GM10266 (cell line): Measurements from ENCODE around the gene TRPM2.

Source experiments
- DNase-seq: peaks from one replicate; pipeline ENCODE4 v3.0.0; 2012; ENCODE audit errors: extremely low spot score
- TF ChIP-seq, protein P1 (sequence below): IDR thresholded peaks from 2 replicates; pipeline ENCODE4 v1.5.1; 2012; ENCODE audit warnings: mild to moderate bottlenecking, low read depth; ENCODE audit not compliant: control insufficient read depth, insufficient read depth; ENCODE audit errors: missing control alignments

TRPM2 gene

DNA sequence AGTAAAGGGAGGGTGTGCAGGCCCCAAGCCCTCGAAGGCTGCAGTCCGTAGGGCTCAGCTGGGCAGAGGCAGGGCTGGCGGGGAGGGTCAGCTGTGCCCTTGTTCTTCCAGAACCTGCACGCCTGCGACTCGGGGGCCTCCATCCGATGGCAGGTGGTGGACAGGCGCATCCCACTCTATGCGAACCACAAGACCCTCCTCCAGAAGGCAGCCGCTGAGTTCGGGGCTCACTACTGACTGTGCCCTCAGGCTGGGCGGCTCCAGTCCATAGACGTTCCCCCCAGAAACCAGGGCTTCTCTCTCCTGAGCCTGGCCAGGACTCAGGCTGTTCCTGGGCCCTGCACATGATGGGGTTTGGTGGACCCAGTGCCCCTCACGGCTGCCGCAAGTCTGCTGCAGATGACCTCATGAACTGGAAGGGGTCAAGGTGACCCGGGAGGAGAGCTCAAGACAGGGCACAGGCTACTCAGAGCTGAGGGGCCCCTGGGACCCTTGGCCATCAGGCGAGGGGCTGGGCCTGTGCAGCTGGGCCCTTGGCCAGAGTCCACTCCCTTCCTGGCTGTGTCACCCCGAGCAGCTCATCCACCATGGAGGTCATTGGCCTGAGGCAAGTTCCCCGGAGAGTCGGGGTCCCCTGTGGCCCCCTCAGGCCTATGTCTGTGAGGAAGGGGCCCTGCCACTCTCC lies 88.3 kb downstream of the TRPM2 start:
- no peak for DNase-seq
- TF ChIP-seq, protein P1, sequence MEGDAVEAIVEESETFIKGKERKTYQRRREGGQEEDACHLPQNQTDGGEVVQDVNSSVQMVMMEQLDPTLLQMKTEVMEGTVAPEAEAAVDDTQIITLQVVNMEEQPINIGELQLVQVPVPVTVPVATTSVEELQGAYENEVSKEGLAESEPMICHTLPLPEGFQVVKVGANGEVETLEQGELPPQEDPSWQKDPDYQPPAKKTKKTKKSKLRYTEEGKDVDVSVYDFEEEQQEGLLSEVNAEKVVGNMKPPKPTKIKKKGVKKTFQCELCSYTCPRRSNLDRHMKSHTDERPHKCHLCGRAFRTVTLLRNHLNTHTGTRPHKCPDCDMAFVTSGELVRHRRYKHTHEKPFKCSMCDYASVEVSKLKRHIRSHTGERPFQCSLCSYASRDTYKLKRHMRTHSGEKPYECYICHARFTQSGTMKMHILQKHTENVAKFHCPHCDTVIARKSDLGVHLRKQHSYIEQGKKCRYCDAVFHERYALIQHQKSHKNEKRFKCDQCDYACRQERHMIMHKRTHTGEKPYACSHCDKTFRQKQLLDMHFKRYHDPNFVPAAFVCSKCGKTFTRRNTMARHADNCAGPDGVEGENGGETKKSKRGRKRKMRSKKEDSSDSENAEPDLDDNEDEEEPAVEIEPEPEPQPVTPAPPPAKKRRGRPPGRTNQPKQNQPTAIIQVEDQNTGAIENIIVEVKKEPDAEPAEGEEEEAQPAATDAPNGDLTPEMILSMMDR: no peak

DNA sequence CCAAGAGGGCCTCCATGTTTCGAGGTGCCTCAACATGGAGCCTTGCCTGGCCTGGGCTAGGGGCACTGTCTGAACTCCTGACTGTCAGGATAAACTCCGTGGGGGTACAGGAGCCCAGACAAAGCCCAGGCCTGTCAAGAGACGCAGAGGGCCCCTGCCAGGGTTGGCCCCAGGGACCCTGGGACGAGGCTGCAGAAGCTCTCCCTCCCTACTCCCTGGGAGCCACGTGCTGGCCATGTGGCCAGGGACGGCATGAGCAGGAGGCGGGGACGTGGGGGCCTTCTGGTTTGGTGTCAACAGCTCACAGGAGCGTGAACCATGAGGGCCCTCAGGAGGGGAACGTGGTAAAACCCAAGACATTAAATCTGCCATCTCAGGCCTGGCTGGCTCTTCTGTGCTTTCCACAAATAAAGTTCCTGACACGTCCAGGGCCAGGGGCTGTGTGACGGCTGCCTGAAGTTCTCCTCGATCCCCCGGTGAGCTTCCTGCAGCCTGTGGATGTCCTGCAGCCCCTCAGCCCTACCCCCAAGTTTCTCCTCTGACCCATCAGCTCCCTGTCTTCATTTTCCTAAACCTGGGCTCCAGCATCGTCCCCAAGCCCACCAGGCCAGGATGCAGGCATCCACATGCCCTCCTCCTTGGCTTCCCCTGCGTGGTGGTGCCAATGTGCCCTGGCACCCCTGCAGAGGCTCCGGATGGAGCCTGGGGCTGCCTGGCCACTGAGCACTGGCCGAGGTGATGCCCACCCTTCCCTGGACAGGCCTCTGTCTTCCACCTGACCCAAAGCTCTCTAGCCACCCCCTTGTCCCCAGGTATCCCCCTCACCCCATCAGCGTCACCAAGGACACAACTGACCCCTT lies 89.1 kb downstream of the TRPM2 start:
- DNase-seq: no peak
- TF ChIP-seq, protein P1: no peak

DNA sequence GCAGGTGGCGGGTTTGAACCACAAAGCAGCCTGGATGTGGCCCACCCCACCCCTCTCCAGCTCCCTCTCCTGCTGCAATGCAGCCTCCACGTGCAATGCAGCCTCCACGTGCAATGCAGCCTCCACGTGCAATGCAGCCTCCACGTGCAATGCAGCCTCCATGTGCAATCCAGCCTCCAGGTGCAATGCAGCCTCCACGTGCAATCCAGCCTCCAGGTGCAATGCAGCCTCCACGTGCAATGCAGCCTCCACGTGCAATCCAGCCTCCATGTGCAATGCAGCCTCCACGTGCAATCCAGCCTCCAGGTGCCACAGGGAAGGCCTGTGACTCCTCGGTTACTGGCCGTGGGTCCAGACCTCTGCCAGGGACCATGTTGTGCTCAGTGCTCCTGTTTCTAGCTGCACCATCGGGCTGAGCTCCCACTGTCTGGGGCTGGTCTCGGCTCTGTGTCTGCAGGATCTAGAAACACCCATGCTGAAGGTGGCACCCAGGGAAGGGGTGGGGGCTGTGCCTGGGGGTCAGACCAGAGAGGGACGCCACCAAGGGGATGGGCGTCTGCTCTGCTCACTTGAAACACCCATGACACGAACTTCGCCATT lies 90.0 kb downstream of the TRPM2 start:
- TF ChIP-seq, protein P1: no peak
- DNase-seq: no peak

DNA sequence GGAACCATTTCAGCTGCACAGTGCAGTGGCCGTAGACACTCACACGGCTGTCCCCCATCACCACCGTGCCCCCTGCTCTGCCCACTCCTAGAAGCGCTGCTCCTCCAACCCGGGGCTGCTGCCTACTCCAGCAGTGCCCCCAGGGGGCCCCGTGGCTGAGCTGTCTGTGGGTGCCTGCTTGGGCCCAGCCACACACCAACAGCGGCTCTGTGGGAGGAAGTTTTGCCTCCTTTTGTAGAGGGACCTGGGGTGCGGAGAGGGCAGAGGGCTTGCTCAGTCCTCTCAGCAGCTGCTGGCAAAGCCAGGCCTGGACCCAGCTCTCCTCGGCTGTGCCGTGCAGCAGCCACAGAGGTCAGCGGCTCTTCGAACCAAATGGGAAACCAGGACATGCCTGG lies 90.5 kb downstream of the TRPM2 start:
- TF ChIP-seq, protein P1: no peak
- no peak for DNase-seq

DNA sequence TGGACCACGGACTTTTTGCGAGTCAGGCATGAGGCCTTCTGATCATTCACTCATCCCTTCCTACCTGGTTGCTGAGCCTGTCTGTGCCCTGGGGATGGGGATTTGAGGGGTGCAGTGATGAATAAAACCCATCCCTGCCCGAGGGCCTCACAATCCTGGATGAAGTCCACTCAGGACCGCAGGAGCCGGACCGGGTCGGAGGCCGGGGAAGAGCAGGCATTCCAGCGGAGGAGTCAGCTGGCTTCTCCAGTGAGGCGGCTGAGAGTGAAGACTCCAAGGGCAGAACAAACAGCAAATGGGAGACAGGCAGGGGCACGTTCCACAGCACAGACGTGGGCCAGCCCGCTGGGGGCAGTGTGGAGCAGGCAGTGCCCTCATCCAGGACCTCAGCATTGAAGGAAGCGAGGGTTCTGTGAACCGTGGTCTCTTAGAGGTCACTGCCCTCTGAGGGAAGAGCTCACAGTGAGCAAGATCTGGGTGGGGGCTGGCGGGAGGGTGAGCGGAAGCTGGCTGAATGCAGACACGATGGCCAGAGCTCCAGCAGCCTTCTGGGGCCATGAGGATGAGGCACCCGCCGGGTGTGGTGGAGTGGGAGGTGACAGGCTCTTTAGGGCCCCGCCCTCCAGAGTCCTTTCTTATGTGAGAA lies 91.0 kb downstream of the TRPM2 start:
- no peak for DNase-seq
- TF ChIP-seq, protein P1: no peak

DNA sequence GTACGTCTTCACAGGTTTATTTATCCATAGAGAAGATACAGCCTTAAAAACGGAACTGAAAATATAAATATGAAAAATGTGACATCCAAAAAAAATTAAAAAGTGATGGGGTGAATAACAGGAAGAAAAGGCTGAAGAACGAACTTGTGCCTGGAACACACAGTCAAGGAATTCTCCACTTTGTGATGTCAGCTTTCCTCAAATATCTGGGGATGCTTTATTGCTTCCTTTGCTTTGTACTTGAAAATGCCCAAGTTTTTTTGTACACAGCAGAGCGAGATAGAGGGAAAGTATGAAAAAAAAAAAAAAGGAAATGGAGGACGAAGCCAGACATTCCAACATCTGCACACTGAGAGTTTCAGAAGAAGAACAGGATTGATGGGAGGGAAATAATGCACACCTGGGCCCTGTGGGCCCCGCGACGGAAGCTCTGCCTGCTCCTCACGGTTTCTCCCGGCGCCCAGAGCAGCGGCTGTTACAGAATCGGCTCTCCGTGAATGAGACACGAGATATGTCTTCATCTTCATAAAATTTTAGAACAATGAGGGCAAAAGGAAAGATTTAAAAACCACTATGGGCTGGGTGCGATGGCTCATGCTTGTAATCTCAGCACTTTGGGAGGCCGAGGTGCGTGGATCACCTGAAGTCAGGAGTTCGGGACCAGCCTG lies 91.9 kb downstream of the TRPM2 start:
- no peak for DNase-seq
- TF ChIP-seq, protein P1: no peak
